GM18526 (cell line): ENCODE results near the gene IGSF10.

Source experiments
- POLR2A ChIP-seq: IDR thresholded peaks from 3 replicates; pipeline ENCODE4 v1.6.1; 2011; ENCODE audit not compliant: insufficient read length; ENCODE audit errors: extremely low read depth

The IGSF10 gene

DNA sequence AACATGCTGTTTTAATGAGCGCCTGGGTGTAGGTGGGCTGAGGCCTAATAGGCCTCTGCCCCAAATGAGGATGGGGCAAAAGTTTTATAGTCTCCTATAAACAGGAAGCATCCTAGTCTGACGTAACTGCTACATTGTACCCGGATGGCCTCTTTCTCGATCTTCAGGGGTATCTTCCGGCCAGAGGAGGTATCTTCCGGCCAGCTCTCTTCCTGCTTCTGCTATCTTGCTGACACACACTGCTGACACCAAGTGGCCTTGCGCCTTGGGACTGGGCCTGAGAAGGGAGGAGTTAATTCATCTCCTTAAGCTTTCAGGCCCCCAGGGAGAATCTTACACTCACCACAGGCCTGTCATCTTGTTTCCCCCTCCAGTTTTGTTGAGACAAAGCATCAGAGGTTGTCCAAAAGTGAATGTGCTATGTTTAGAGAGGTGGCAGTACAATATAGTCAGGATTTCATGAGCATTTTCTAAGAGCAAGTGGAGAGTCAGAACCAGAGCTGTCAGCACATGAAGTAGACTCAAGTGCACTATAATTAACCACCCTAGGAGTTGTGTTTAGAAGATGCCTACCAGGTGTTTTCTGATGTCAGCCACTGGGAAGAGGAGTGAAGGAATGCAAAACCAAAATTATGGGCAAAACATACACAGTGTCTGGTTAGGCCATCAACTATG, 15.6 kb upstream of the IGSF10 start:
- TF ChIP-seq POLR2A = no peak

DNA sequence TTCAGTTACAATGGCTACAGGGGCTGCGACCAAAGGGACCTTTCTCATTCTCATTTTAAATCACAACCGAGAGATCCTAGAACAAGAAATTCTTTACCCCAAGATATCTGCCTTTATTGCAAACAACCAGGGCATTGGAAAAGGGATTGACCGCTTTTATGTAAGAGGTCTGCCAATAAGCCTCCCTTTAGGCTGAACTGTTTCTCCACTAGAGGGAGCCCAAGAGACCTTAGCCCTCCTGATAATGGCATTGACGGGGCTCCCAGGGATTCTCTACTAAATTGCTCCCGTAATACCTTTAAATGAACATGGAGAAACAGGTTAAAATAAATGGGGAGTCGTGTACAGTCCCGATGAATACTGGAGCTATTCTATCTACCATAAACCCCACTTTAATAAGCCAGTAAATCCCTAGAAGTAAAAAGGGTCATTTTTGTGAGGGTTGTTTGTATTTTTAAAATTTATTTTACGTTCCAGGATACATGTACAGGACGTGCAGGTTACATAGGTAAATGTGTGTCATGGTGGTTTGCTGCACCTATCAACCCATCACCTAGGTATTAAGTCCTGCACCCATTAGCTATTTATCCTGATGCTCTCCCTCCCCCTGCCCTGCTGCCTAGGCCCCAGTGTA, 7.5 kb upstream of the IGSF10 start:
- no peak for TF ChIP-seq POLR2A

DNA sequence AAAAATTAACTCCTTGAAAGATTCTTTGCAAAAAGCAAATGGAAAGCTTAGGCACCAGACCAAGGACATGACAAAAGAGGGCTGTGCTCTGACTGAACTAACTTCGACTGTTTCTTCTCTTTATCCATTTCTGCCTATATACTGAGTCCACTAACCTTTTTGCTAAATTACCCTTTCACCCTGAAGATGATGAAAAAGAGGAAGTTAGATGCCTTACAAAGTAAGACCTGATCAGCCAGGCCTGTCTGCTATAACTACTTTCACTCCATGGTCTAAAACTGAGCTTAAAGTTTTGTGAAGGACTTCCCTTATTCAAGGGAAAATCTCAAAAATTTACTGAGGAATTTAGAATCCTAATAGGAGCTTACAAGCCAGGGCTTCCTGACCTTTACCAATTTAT, 6.2 kb upstream of the IGSF10 start:
- TF ChIP-seq POLR2A = no peak

DNA sequence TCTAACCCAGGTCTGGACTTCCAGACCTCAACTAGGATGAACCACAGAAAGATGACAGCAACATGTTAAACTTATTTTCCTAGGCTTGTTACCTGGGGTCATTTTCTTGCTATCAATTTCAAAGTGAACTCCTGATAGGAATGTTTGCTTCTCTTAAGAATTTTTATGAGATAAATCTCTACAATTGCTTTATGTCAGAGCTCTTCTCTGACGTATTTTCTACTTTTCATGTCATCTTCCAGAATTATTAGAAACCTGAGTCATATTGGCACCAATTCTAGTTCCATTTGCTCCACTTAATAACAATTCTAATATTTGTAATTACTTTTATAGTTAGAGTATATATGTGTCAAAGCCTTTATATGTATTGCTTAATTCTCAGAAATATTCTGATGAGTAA, 2.1 kb upstream of the IGSF10 start:
- no peak for TF ChIP-seq POLR2A

DNA sequence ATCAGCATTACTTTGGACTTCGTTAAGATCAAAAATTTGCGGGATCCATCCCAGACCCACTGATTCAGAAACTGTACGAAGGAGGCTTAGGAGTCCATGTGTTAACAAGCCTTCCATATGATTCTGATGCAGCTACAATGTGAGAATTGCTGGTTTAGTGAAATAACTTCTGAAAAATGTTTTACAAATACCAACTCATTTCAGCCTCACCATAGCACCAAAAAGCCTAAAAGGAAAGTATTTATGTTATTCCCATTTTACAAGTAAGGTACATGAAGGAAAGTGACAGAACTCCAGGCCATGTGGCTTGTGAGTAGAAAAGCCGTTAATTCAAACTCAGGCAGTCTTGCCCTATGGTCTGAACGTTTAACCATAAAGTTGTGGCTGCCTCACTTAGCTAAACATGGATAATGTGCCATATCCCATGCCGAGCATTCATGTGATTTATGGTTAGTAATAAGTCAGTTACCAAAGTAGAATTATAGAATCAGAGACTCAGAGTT, 1.5 kb upstream of the IGSF10 start:
- no peak for TF ChIP-seq POLR2A

DNA sequence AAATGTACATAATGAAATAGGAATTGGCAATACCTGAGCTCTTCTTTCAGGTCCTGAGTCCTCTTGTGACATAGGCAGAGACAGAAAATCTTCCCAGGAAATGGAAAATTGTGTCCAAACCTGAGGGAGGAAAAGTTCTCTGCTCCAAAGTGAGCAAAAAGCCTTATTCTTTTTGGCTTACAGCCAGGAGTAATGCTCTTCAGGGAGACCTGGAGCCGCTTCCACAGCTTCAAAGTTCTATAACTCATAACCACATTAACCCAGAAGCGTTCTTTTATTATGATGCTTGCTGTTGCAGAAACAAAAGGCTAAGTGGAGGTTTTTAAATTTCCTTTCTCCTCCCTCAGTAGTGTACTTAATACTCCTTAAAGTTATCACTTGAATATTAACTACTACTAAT, 633 bp downstream of the IGSF10 start:
- no peak for TF ChIP-seq POLR2A

DNA sequence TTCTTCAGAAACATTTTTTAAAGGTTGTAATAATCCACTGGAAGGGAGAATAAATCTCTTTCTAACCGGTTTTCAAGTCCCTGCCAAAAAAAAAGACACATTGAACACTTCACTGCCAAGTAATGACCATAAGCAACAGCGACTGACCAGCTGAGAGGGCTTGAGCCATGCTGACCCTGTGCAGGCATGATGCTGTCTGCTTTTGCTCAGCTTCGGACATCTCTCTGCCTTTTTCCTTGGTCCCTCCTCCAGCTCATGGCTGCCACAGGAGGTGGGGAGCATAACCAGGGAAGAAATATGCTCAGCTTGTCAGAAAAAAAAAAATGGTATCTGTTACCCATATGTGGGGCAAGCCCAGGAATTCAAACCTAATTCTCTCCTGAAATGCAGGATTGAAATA, 1.5 kb downstream of the IGSF10 start:
- no peak for TF ChIP-seq POLR2A

DNA sequence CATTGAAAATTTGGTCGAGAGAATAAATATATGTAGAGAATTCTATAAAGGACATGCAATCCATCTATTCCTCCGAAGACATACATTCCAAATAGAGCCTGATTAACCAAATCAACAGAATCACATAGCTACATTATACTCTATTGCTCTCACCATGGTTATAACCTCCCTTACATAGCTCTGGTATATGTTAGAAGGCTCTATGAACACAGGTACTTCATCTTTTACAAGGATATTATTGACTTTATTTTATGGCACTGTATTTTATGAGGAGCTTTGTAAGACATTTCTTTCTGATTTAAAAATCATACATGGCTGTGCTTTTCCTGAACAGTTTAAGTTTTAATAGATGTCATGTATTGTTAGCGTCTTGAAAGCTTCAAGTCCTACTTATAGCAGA, 4.8 kb downstream of the IGSF10 start:
- no peak for TF ChIP-seq POLR2A

DNA sequence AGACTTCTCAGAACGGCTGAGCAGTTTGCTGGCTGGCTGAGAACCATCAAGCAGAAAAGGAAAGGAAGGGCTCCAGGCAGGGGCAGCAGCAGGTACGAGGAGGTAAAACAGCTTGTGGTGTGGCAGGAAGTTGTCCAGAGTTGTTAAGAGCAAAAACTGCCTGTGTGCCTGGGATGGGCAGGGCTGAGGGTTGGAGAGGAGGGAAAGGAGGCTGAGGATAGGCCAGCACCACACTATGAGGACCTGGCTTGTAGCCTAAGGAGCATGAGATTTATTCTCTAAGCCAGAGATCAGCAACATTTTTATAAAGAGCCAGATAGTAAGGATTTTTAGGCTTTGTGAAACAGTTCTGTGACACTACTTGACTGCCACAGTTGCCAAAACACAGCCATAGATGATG, 8.0 kb downstream of the IGSF10 start:
- TF ChIP-seq POLR2A = no peak

DNA sequence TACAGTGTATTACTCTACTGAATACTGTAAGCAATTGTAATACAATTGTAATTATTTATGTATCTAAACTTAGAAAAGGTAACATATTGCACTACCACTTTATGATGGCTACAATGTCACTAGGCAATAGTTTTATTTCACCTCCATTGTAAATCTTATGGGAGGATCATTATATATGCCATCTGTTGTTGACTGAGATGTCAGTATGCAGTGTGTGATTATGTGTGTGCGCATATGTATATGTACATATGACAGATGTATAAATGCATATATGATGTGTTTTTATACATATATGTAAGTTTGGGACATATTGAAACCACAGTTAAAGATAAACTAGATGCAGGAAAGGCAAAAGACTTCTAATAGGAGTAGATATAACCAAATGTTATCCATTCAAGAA, 8.5 kb downstream of the IGSF10 start:
- no peak for TF ChIP-seq POLR2A

DNA sequence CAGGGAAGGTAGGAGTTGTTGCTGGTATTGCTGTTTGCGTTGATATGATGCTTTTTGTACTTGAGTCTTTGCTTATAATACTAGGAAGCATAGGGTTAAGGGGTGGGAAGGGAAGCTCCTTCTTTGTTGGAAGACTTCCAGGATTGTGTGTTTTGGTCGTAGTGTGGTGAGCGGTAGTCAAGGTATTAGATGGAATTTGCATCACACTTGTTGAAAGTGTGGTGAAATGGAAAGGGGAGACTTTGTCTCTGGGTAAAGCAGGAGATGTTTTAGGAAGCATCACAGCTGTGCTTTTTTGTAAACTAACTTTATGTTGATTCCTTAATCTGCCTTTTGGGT, 14.9 kb downstream of the IGSF10 start:
- TF ChIP-seq POLR2A = no peak

DNA sequence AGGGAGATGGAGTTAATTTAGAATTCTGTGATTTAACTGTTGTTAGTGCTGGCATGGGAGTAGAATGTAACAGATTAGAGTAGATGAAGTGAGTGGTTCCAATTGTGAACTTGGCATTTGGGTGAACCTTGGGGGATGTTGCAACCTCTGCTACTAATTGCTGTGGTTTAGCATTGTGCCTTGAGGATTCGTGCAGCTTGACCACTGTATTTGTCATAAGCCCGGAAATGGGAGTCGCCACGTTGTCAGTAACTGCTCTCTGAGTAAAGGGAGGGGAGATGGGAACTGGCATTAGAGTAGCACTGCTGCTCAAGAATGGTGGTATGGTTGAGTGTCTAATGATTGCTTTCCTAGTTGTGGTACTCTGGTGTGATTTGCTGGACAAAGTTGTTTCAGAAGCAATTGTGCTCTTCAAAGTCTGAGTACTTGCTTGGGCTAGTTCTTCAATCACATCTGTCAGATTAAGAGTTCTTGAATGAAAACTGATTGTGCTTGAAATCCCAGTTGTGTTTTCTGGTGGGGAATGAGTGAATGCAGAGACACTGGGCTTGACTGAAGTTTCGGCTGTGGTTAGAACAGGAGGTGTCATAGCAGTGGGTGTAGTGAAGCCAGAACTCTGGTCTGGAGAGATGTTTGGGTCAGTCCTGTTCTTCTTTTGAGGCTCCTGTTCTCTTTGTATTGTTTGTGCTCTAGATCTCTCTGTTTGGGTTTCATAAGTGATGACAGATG, 15.4 kb downstream of the IGSF10 start:
- no peak for TF ChIP-seq POLR2A

DNA sequence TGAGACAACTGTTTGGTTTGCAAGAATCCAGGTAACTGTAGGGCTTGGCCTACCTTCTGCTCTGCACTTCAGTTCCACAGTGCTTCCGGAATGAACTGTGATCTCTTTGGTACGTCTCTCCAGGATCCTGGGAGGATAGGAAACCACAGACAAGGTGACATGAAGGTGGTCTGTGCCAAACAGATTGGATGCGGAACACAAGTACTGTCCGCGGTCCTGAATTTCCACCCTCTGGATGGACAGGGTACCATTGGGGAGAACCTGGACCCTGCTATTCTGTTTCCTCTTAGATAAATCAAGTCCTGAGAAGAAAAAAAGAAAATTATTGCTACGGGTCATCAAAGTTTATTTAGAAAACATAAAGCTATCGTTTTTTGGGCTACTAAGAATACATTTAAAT, 17.3 kb downstream of the IGSF10 start:
- TF ChIP-seq POLR2A = no peak

DNA sequence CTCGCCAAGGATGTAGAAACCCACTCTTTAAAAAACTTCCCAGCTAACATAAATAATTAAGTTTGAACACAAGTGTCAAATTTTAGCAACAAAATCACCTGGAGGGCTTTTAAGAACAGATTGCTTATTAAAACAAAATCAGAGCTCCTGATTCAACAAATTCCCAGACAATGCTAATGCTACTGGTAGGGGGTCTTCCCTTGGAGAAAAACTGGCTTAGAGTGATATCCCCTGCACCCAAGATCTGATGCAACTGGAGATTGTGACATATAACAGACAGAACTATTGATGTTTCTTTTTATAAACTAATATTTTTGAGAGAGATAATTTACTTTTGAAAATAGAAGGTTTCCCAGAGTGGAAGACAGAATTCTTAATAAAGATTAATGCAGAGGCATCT, 19.9 kb downstream of the IGSF10 start:
- no peak for TF ChIP-seq POLR2A

DNA sequence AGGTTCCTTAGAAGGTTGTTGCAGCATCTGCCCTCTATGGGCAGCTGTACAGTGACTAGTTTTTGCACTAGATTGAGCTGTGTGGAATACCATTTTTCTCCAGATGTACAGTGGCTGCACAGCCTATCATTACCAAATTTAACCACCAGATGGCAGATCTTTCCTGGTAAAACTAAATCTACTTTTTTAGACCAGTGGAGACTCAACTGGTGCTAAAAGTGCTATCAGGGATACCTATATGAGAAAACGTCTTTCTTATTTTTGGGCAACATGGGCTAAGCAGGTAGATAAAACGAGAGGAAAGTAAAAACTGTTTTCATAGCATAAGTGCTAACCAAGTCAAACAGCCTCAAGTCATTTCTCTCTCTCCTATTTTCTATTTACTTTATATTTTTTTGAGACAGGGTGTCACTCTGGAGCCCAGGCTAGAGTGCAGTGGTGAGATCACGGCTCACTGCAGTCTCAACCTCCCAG, 21.2 kb downstream of the IGSF10 start:
- no peak for TF ChIP-seq POLR2A

DNA sequence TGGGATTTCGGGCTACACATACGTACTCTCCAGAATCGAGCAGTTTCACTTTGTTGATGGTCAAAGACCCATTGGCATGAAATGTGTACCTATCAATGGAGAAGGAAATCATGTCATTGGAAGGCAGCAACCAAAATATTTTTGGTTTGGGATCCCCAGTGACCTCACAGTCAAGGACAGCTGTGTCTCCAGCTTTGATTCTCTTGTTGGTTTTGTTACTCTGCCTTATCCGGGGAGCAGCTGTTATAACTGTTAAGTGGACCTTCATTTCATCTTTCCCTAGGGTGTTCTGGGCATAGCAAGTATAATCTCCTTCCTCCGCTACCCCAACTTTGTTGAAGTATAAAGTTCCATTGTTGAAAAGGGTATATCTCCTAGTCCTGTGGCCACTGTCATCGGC, 23.0 kb downstream of the IGSF10 start:
- no peak for TF ChIP-seq POLR2A
